ENCODE results near the gene NCAN. TPM values are rescaled to one million over a fixed set of nuclear protein-coding genes. Genes with fewer than 3 reads are reported as not detected.

The NCAN gene
- total and polyA plus RNA-seq, 2 of the 8 experiments (the other 6 are each of a cell fraction or from before 2014, with no cell fraction given), result 2.7 TPM

DNA sequence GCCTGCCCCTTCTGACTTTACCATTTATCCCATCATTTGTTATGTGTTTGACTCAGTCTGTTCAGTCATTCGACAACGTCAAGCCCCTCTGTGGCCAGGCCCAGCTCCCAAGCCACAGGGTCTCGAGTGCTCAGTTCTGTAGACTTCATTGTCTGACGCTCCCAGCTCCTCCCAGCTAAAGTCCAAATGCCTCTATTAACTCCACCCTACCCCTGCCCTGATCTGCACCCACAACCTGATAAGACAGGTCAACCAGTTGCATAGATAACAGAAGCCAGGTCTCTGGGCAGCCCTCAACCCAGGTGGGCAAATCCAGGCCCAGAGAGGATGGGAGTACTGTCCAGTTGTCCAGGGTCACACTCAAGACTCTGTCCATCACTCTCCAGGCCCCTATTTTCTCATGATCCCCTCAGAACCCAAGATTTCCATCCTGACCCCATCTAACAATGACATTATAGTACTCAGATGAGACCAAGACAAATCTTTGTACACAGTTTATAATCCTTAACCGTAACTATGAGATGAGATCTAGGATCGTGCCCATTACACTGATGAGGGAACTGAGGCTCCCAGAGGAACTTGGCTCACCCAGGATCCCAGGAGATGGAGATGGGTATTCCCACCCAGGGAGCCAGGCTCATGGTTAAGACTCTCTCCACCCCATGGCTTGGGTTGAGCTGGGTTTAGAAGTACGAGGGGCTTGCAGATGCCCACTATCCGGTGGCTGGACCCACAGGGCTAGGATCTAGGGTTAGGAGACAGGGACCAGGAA is 60.3 kb downstream of the NCAN start:
- no peak overlapping the region for H3K4ac ChIP-seq (replicated peaks; ENCODE audit: insufficient read length, low read depth, low read length)
- H4K20me1 ChIP-seq (replicated peaks in 1 of 2; ENCODE audit: control insufficient read depth in 1 of 2, insufficient read depth in 2 of 2, low read length in 2 of 2), result peaks cover 0 to 11% of the 10 kb centered on the region in 2 experiments
- no peaks in the 10 kb centered on the region; the same call in 1 of the 2 replicates for H3K79me1 ChIP-seq (ENCODE audit: low read depth, low read length)
- no peak overlapping the region for H4K91ac ChIP-seq (replicated peaks; ENCODE audit: insufficient read length, low read length)
- H3K36me3 ChIP-seq (ENCODE audit: control insufficient read depth in 2 of 4, insufficient read depth in 4 of 4, low read length in 3 of 4), result peaks cover 0 to 7% (median 5%) of the 10 kb centered on the region in 4 experiments; a peak in 2 of 8 replicates
- H3K4me2 ChIP-seq (ENCODE audit: insufficient read depth in 1 of 2, low read depth in 2 of 2, low read length in 2 of 2), result peak overlapping the region; percentile 53 to 74
- WGBS, 2 experiments (ENCODE audit: extremely low coverage in 1 of 2, insufficient coverage in 1 of 2, insufficient read length in 1 of 2, insufficient replicate concordance in 2 of 2, low coverage in 1 of 2, low lambda C conversion rate in 2 of 2, missing lambda C conversion rate in 1 of 2), result 89% methylated on average over 8 of the region's 8 CpGs; no CpG with 5 or more reads in 1 of the 2 experiments
- peaks cover 2% of the 10 kb centered on the region; the same call in 1 of the 2 replicates for H3K23me2 ChIP-seq (ENCODE audit: low read depth, low read length)
- ChIA-PET CTCF (ENCODE audit: partially characterized antibody) (interaction anchor here (1.1 kb wide), 1 partner anchor 9 kb away, joined by 3 read pairs; a partner anchor contains a TSS), POLR2A (ENCODE audit: partially characterized antibody) (interaction anchor here (0.6 to 1.6 kb wide), 4 partner anchors 8 to 245 kb away, joined by 3 to 8 read pairs (median 3); no protein-coding TSS in a partner anchor)
- no peaks in the 10 kb centered on the region for H3K9me3 ChIP-seq (ENCODE audit: insufficient read depth in 2 of 2, low read depth in 1 of 2, low read length in 1 of 2)
- H3K79me2 ChIP-seq (ENCODE audit: control insufficient read depth in 1 of 2, insufficient read depth in 2 of 2, low read length in 2 of 2), result no peaks in the 10 kb centered on the region
- H3K27ac ChIP-seq (ENCODE audit: low read depth, low read length), result no peak overlapping the region
- no peak overlapping the region for H2BK20ac ChIP-seq (ENCODE audit: low read length)
- no peak overlapping the region for H3K23ac ChIP-seq (ENCODE audit: insufficient read length)
- 0 out of 2 replicates have a peak overlapping the region, but pooled peaks have one; percentile 42 for H2AFZ ChIP-seq (ENCODE audit: low read length)
- no peak overlapping the region for H2BK120ac ChIP-seq (replicated peaks; ENCODE audit: low read depth, low read length)
- no peak overlapping the region; the same call in 1 of the 2 replicates for H2BK12ac ChIP-seq (ENCODE audit: low read depth, low read length)
- H3K4me3 ChIP-seq (ENCODE audit: extremely low read depth in 1 of 4, insufficient read depth in 2 of 4, low read depth in 3 of 4, low read length in 4 of 4), result peak overlapping the region; percentile 30 to 66 (median 35)
- no peak overlapping the region for H2BK5ac ChIP-seq (ENCODE audit: low read depth, low read length)
- H3K56ac ChIP-seq (replicated peaks; ENCODE audit: insufficient read length, low read depth, low read length), result no peak overlapping the region
- H3K18ac ChIP-seq (ENCODE audit: extremely low read depth, low read length), result no peak overlapping the region
- H3K14ac ChIP-seq (ENCODE audit: insufficient read length), result no peak overlapping the region
- no peak overlapping the region for H2AK5ac ChIP-seq (ENCODE audit: low read depth, low read length)
- no peak overlapping the region for H2BK15ac ChIP-seq (ENCODE audit: low read length)
- peaks cover 0 to 7% (median 5%) of the 10 kb centered on the region in 4 experiments; a peak in 5 of 7 replicates for H3K4me1 ChIP-seq (replicated peaks in 1 of 4; ENCODE audit: control insufficient read depth in 3 of 4, insufficient read depth in 4 of 4, low read length in 3 of 4)
- DNase-seq (ENCODE audit: low read depth in 1 of 2, low spot score in 2 of 2) (no peak), FAIRE-seq (no peak)
- H4K8ac ChIP-seq (ENCODE audit: extremely low read depth, insufficient read depth, low read length), result no peak overlapping the region; the same call in 1 of the 2 replicates
- 0 out of 7 replicates have a peak overlapping the region, but pooled peaks of 1 of the 4 experiments have one; percentile 2 for H3K9ac ChIP-seq (replicated peaks in 1 of 4; ENCODE audit: extremely low read depth in 1 of 4, low read depth in 3 of 4, low read length in 3 of 4)
- TF ChIP-seq POLR2AphosphoS5 (IDR thresholded peaks at IDR 0.05; ENCODE audit: low read depth, low read length), result no peak
- 0 out of 2 replicates have a peak, but pooled peaks have one; percentile 32 for TF ChIP-seq KDM1A (IDR thresholded peaks at IDR 0.05; ENCODE audit: borderline replicate concordance, low read length)
- H4K5ac ChIP-seq (ENCODE audit: insufficient read length, low read depth, low read length), result no peak overlapping the region
- no peaks in the 10 kb centered on the region; a peak in 1 of 7 replicates for H3K27me3 ChIP-seq (replicated peaks in 1 of 4; ENCODE audit: control insufficient read depth in 3 of 4, extremely low read depth in 1 of 4, insufficient read depth in 3 of 4, low read length in 3 of 4)
